ENCODE data around the gene CTDSPL. TPM values are rescaled to one million over a fixed set of nuclear protein-coding genes. Genes with fewer than 3 reads are reported as not detected.

The CTDSPL gene
- total and polyA plus RNA-seq, 10 of the 15 experiments (the other 5 are each of a cell fraction or from before 2014, with no cell fraction given), result 0.05 to 0.51 (median 0.18) TPM; not detected in 6

GRCh38 chr3:37898424-37898823, 36.7 kb downstream of the CTDSPL start:
- Histone ChIP-seq H3K27me3 (replicated peaks in 1 of 2; ENCODE audit: control insufficient read depth in 2 of 2, insufficient read depth in 2 of 2, low read length in 1 of 2) (no peaks in the 10 kb centered on the region; a peak in 1 of 4 replicates), H3K79me2 (ENCODE audit: control insufficient read depth, insufficient read depth, low read length) (no peaks in the 10 kb centered on the region), H3K4me1 (ENCODE audit: control insufficient read depth, insufficient read depth, low read length) (peaks cover 3% of the 10 kb centered on the region; the same call in 1 of the 2 replicates), H3K9ac (ENCODE audit: control insufficient read depth, insufficient read depth, low read length) (no peak overlapping the region), H3K4me3 (no peak overlapping the region), H3K9me3 (replicated peaks; ENCODE audit: control insufficient read depth, insufficient read depth, low read length) (no peaks in the 10 kb centered on the region), H3K36me3 (ENCODE audit: control insufficient read depth in 2 of 2, insufficient read depth in 2 of 2, low read length in 1 of 2) (no peaks in the 10 kb centered on the region), H3K27ac (ENCODE audit: control insufficient read depth, insufficient read depth) (no peak overlapping the region), H3K4me2 (ENCODE audit: control insufficient read depth, insufficient read depth) (no peak overlapping the region), H2AFZ (ENCODE audit: control insufficient read depth, low read depth, low read length) (no peak overlapping the region), H4K20me1 (ENCODE audit: control insufficient read depth, insufficient read depth) (no peaks in the 10 kb centered on the region)
- no peak for FAIRE-seq
- DNase-seq (ENCODE audit: low read depth, low spot score), result no peak
- intact Hi-C loops (cut with micrococcal nuclease; ENCODE audit: unreplicated experiment) (no loop called here), in situ Hi-C loops (cut with MboI) (no loop called here)
- RAD21 ChIA-PET (ENCODE audit: unreplicated experiment), result no interaction called here
- SMC1A ChIA-PET (ENCODE audit: uncharacterized antibody, unreplicated experiment), result interaction anchor here (0.6 to 0.9 kb wide), 2 partner anchors 27 to 77 kb away, joined by 3 read pairs; no protein-coding TSS in a partner anchor
- CTCF ChIA-PET, result interaction anchor here (0.7 kb wide), 1 partner anchor 13 kb away, joined by 3 read pairs; no protein-coding TSS in a partner anchor
- POLR2A ChIA-PET, result no interaction called here
- TF ChIP-seq EED (IDR thresholded peaks at IDR 0.05; ENCODE audit: low read depth) (no peak), NFYA (IDR thresholded peaks at IDR 0.05; ENCODE audit: borderline replicate concordance, low read depth, low read length) (no peak), ETV6 (conservative IDR thresholded peaks at IDR 0.05 in 1 of 2, IDR thresholded peaks at IDR 0.05 in 1 of 2; ENCODE audit: borderline replicate concordance in 1 of 2, low read depth in 1 of 2) (no peak), PAX5 (IDR thresholded peaks at IDR 0.05; ENCODE audit: borderline replicate concordance, low read depth, low read length) (no peak), EGR1 (IDR thresholded peaks at IDR 0.05; ENCODE audit: borderline replicate concordance in 1 of 2, low read depth in 2 of 2, low read length in 2 of 2) (no peak), EZH2 (IDR thresholded peaks at IDR 0.05; ENCODE audit: borderline replicate concordance, control insufficient read depth, low read depth, low read length) (no peak), WRNIP1 (IDR thresholded peaks at IDR 0.05; ENCODE audit: borderline replicate concordance, low read depth, low read length) (no peak)
- no TSS peak for BruUV-seq (replicated peaks)
- WGBS (ENCODE audit: insufficient coverage, insufficient replicate concordance, low lambda C conversion rate, missing lambda C conversion rate), result 41% methylated on average over 3 of the region's 3 CpGs
- no peak for ATAC-seq

Measured in GM12878 (cell line).